Mesenchymal stem cell (in vitro differentiated cells and primary cell): ENCODE measurements around the gene ANKS1A.

Experiments
- DNase-seq: peaks from one replicate; pipeline ENCODE4 v3.0.0-alpha.2; 2013
- H2AFZ ChIP-seq: one replicate; pipeline ENCODE4 v1.6.1; 2013; ENCODE audit warnings: low read depth, mild to moderate bottlenecking, control low read depth, inconsistent platforms, low read length, moderate library complexity
- H2AK5ac ChIP-seq: 2 replicates; pipeline ENCODE4 v1.6.1; 2013; ENCODE audit warnings: low read length, moderate library complexity, mild to moderate bottlenecking, inconsistent platforms; ENCODE audit not compliant: severe bottlenecking
- H2BK120ac ChIP-seq: one replicate; pipeline ENCODE4 v1.6.1; 2013; ENCODE audit warnings: low read depth, mild to moderate bottlenecking, inconsistent platforms, low read length, moderate library complexity
- H2BK12ac ChIP-seq, 2 experiments: one replicate each; pipeline ENCODE4 v1.6.1; 2013; ENCODE audit warnings: inconsistent platforms in 2 of 2, low read length in 2 of 2, mild to moderate bottlenecking in 2 of 2, moderate library complexity in 2 of 2, control low read depth in 1 of 2
- H2BK15ac ChIP-seq: one replicate; pipeline ENCODE4 v1.6.1; 2013; ENCODE audit warnings: mild to moderate bottlenecking, low read depth, inconsistent platforms; ENCODE audit not compliant: poor library complexity, severe bottlenecking
- H2BK5ac ChIP-seq: 2 replicates; pipeline ENCODE4 v1.6.1; 2013; ENCODE audit warnings: low read depth, mild to moderate bottlenecking, low read length, control low read depth, inconsistent platforms; ENCODE audit not compliant: poor library complexity, severe bottlenecking
- H3K14ac ChIP-seq, 2 experiments: one replicate each; pipeline ENCODE4 v1.6.1; 2013; ENCODE audit warnings: inconsistent platforms in 2 of 2, low read length in 2 of 2, control low read depth in 1 of 2, mild to moderate bottlenecking in 1 of 2, moderate library complexity in 1 of 2
- H3K18ac ChIP-seq, 2 experiments: one replicate each; pipeline ENCODE4 v1.6.1; 2013; ENCODE audit warnings: inconsistent platforms in 2 of 2, low read length in 2 of 2, control low read depth in 1 of 2, low read depth in 1 of 2, mild to moderate bottlenecking in 1 of 2
- H3K23ac ChIP-seq, 2 experiments: one replicate each; pipeline ENCODE4 v1.6.1; 2013; ENCODE audit warnings: inconsistent platforms in 2 of 2, low read length in 2 of 2, mild to moderate bottlenecking in 2 of 2, moderate library complexity in 2 of 2, control low read depth in 1 of 2
- H3K27ac ChIP-seq: 2 replicates; pipeline ENCODE4 v1.5.1; 2013; ENCODE audit warnings: mild to moderate bottlenecking, moderate library complexity, low read length, control low read depth, inconsistent platforms; ENCODE audit not compliant: poor library complexity, severe bottlenecking
- H3K27me3 ChIP-seq, 2 experiments: 2 replicates each; pipeline versions ENCODE4 v1.6.1 to v1.7.0; 2013; ENCODE audit warnings: low read length in 2 of 2, mild to moderate bottlenecking in 2 of 2, moderate library complexity in 2 of 2, control low read depth in 1 of 2, inconsistent platforms in 1 of 2; ENCODE audit not compliant: control insufficient read depth in 1 of 2, insufficient read depth in 1 of 2
- H3K36me3 ChIP-seq, 2 experiments: 2 replicates each; pipeline versions ENCODE4 v1.6.1 to v1.7.0; 2013; ENCODE audit warnings: low read length in 2 of 2, control low read depth in 1 of 2, inconsistent platforms in 1 of 2, low read depth in 1 of 2, mild to moderate bottlenecking in 1 of 2; ENCODE audit not compliant: insufficient read depth in 2 of 2, control insufficient read depth in 1 of 2
- H3K4ac ChIP-seq, 2 experiments: one replicate each; pipeline ENCODE4 v1.6.1; 2013; ENCODE audit warnings: inconsistent platforms in 2 of 2, low read length in 2 of 2, mild to moderate bottlenecking in 2 of 2, moderate library complexity in 2 of 2, control low read depth in 1 of 2, low read depth in 1 of 2
- H3K4me1 ChIP-seq: 2 replicates; pipeline ENCODE4 v1.6.1; 2013; ENCODE audit warnings: low read depth, low read length, control low read depth; ENCODE audit not compliant: control insufficient read depth, insufficient read depth
- H3K4me2 ChIP-seq: 2 replicates; pipeline ENCODE4 v1.6.1; 2013; ENCODE audit warnings: low read length, mild to moderate bottlenecking, inconsistent platforms; ENCODE audit not compliant: poor library complexity, severe bottlenecking
- H3K4me3 ChIP-seq, 2 experiments: 2 replicates each; pipeline versions ENCODE4 v1.5.1 to v1.7.0; 2013; ENCODE audit warnings: low read length in 2 of 2, mild to moderate bottlenecking in 2 of 2, control low read depth in 1 of 2, low read depth in 1 of 2; ENCODE audit not compliant: insufficient read depth in 1 of 2
- H3K79me1 ChIP-seq: replicated peaks from 2 replicates; pipeline ENCODE4 v1.6.1; 2013; ENCODE audit warnings: mild to moderate bottlenecking, control low read depth, low read length, inconsistent platforms; ENCODE audit not compliant: poor library complexity, severe bottlenecking
- H3K9ac ChIP-seq: 2 replicates; pipeline ENCODE4 v1.7.0; 2013; ENCODE audit warnings: mild to moderate bottlenecking, low read length, moderate library complexity
- H3K9me3 ChIP-seq: 2 replicates; pipeline ENCODE4 v1.7.0; 2013; ENCODE audit warnings: mild to moderate bottlenecking, low read length; ENCODE audit not compliant: control insufficient read depth
- H4K8ac ChIP-seq: one replicate; pipeline ENCODE4 v1.6.1; 2013; ENCODE audit warnings: inconsistent platforms, mild to moderate bottlenecking, low read length, moderate library complexity
- H4K91ac ChIP-seq: one replicate; pipeline ENCODE4 v1.6.1; 2013; ENCODE audit warnings: mild to moderate bottlenecking, low read length, inconsistent platforms
- WGBS: methylation state at CpG from one replicate; pipeline ENCODE4 v1.1.7; 2013; ENCODE audit warnings: mixed read lengths; 5-methylcytosine and 5-hydroxymethylcytosine counted together

ANKS1A gene

DNA sequence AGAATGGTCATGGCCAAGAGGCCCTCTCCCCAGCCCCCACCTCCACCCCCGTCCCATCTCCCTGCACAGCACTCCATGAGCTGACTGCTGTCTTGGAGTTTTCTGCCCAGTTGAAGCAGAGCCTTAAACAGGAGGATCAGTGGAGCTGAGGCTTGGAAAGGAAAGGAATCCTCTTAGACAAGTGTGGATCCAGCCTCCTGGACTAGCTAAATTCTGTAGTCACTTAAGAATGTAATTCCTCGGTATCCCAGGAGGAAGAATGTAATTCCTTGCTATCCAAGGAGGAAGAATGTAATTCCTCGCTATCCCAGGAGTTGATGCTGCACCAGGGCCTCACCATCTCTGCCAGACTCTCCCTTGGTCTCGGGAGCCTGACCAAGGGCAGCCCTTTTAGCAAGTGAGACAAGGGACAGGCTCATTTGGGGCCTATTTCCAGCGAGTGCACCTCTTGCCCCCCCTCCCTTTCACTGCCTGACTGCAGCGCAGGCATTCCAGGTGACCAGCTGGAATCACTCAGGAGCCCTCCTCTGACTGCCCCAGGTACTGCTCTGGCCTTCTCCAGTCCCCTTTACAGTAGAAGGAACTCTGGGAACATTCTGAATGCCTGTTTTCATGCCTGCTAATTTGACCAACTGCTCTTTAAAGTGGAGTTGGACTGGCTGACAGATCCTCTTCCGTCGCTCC lies 175.8 kb downstream of the ANKS1A start:
- Histone ChIP-seq H3K23ac (no peak overlapping the region), H2BK12ac (no peak overlapping the region), H2BK120ac (no peak overlapping the region), H2AK5ac (no peak overlapping the region), H4K8ac (no peak overlapping the region), H3K27ac (no peak overlapping the region), H3K4me3 (no peak overlapping the region), H3K79me1 (peaks cover 3% of the 10 kb centered on the region), H3K9ac (no peak overlapping the region), H2BK15ac (no peak overlapping the region), H3K4me1 (peaks cover 6% of the 10 kb centered on the region), H3K4me2 (no peak overlapping the region), H2BK5ac (no peak overlapping the region), H3K9me3 (no peaks in the 10 kb centered on the region), H3K4ac (no peak overlapping the region), H3K36me3 (peaks cover 27 to 78% of the 10 kb centered on the region in 2 experiments), H3K27me3 (no peaks in the 10 kb centered on the region), H3K14ac (no peak overlapping the region), H4K91ac (no peak overlapping the region), H3K18ac (no peak overlapping the region), H2AFZ (no peak overlapping the region)
- 91% methylated on average over 7 of the region's 8 CpGs for WGBS
- no peak for DNase-seq

DNA sequence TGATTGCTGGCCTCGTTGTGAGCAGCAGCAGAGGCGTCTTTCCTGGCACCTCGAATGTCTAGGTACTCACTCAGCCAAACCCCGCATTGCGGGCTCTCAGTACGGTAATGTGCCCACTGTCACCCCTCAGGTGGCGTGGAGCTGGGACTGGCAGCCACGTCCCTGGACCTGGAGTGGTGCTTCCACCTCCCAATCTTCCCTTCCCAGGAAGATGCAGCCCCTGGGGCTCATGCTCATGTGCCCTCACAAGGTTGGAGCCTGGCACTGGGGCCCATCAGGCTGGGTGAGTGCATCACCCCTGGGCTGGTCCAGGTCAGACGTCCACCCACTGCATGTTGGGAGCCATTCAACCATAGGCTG lies 176.4 kb downstream of the ANKS1A start:
- peaks cover 6% of the 10 kb centered on the region for H3K4me1 ChIP-seq
- no peaks in the 10 kb centered on the region for H3K27me3 ChIP-seq
- no peak overlapping the region for H3K9ac ChIP-seq
- H4K91ac ChIP-seq: no peak overlapping the region
- no peak overlapping the region for H2BK5ac ChIP-seq
- DNase-seq: no peak
- H2BK15ac ChIP-seq: no peak overlapping the region
- no peak overlapping the region for H2BK120ac ChIP-seq
- no peaks in the 10 kb centered on the region for H3K9me3 ChIP-seq
- H3K36me3 ChIP-seq: peaks cover 22 to 73% of the 10 kb centered on the region in 2 experiments
- no peak overlapping the region for H2AFZ ChIP-seq
- H4K8ac ChIP-seq: no peak overlapping the region
- H3K4ac ChIP-seq: no peak overlapping the region
- no peak overlapping the region for H3K18ac ChIP-seq
- H3K4me3 ChIP-seq: no peak overlapping the region
- H2AK5ac ChIP-seq: no peak overlapping the region
- H2BK12ac ChIP-seq: no peak overlapping the region
- H3K27ac ChIP-seq: no peak overlapping the region
- H3K79me1 ChIP-seq: peaks cover 3% of the 10 kb centered on the region
- whole genome bisulfite sequencing: 98% methylated on average over 9 of the region's 9 CpGs
- no peak overlapping the region for H3K14ac ChIP-seq
- no peak overlapping the region for H3K4me2 ChIP-seq
- H3K23ac ChIP-seq: no peak overlapping the region

DNA sequence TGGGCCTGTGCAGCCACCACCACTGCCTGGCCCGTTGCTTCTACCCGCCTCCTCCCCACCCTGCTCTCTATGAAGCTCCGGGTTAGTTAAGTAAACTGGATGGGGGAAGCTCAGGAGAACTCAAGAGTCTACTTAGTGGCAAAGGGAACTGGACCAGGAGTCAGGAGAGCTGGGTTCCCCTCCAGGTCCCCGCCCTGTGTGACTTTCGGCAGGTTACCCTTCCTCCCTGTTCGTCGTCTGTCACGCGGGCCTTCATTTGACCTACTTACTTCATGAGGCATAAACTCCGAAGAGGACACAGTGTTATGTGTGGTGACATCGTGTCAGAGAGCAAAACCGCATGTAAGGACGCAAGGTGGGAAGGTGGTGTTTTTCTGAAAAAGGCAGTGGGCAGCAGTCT lies 176.8 kb downstream of the ANKS1A start:
- no peak overlapping the region for H2AFZ ChIP-seq
- DNase-seq: no peak
- H3K9ac ChIP-seq: no peak overlapping the region
- no peak overlapping the region for H2BK15ac ChIP-seq
- 89% methylated on average over 11 of the region's 13 CpGs for WGBS
- H4K8ac ChIP-seq: no peak overlapping the region
- no peak overlapping the region for H3K23ac ChIP-seq
- no peak overlapping the region for H3K4me3 ChIP-seq
- H4K91ac ChIP-seq: no peak overlapping the region
- no peak overlapping the region for H2BK5ac ChIP-seq
- H3K4me2 ChIP-seq: no peak overlapping the region
- no peaks in the 10 kb centered on the region for H3K9me3 ChIP-seq
- H3K4me1 ChIP-seq: peaks cover 6% of the 10 kb centered on the region
- no peak overlapping the region for H3K4ac ChIP-seq
- H3K27me3 ChIP-seq: no peaks in the 10 kb centered on the region
- no peak overlapping the region for H3K18ac ChIP-seq
- no peak overlapping the region for H3K27ac ChIP-seq
- H2BK120ac ChIP-seq: no peak overlapping the region
- no peak overlapping the region for H2AK5ac ChIP-seq
- no peak overlapping the region for H3K14ac ChIP-seq
- no peak overlapping the region for H2BK12ac ChIP-seq
- H3K79me1 ChIP-seq: peaks cover 3% of the 10 kb centered on the region
- H3K36me3 ChIP-seq: peaks cover 18 to 68% of the 10 kb centered on the region in 2 experiments

DNA sequence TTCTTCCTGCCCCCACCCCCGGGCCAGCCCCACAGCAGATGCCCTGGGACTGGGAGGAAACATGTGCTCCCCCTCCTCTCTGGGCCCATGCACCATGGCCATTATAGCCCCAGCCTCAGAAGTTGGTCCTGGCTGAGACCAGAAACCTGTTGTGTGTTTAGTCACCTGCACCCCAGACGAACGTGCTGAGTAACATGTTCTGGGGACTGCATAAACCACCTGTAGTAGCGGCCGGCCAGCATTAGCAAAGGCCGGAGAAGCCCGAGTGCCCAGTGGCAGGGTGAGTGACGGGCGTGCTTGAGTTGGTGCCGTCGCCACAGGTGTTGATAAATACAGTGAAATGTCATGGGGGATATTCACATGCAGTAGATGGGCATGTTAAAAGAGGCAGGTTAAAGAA lies 178.2 kb downstream of the ANKS1A start:
- H3K4me1 ChIP-seq: peaks cover 3% of the 10 kb centered on the region
- H4K91ac ChIP-seq: no peak overlapping the region
- H2AFZ ChIP-seq: no peak overlapping the region
- peaks cover 3% of the 10 kb centered on the region for H3K79me1 ChIP-seq
- no peak overlapping the region for H2BK120ac ChIP-seq
- DNase-seq: no peak
- no peak overlapping the region for H4K8ac ChIP-seq
- H3K9me3 ChIP-seq: no peaks in the 10 kb centered on the region
- no peaks in the 10 kb centered on the region for H3K27me3 ChIP-seq
- no peak overlapping the region for H3K4me2 ChIP-seq
- H2BK15ac ChIP-seq: no peak overlapping the region
- peak overlapping the region in 1 of 2 experiments; percentile 24 for H3K4ac ChIP-seq
- no peak overlapping the region for H3K4me3 ChIP-seq
- no peak overlapping the region for H3K27ac ChIP-seq
- WGBS: 96% methylated on average over 11 of the region's 11 CpGs
- no peak overlapping the region for H3K23ac ChIP-seq
- no peak overlapping the region for H3K14ac ChIP-seq
- H2AK5ac ChIP-seq: no peak overlapping the region
- H3K9ac ChIP-seq: no peak overlapping the region
- H3K36me3 ChIP-seq: peaks cover 16 to 61% of the 10 kb centered on the region in 2 experiments
- no peak overlapping the region for H2BK12ac ChIP-seq
- no peak overlapping the region for H3K18ac ChIP-seq
- H2BK5ac ChIP-seq: no peak overlapping the region
